ENCODE results near the gene PTH2. TPM values are rescaled to one million over a fixed set of nuclear protein-coding genes. Genes with fewer than 3 reads are reported as not detected.
"Not testable (repeated sequence)": the region's sequence is repeated elsewhere in the genome, so short reads cannot be mapped to it uniquely, and the experiment has no call there.

PTH2 gene
- total and polyA plus RNA-seq, 2 of the 8 experiments (the other 6 are each of a cell fraction or from before 2014, with no cell fraction given) = not detected

- Histone ChIP-seq H3K79me2 (ENCODE audit: control insufficient read depth in 1 of 2, insufficient read depth in 2 of 2, low read length in 2 of 2) (no peaks in the 10 kb centered on the region), H2AFZ (ENCODE audit: low read length) (no peak overlapping the region), H3K23me2 (ENCODE audit: low read depth, low read length) (no peaks in the 10 kb centered on the region), H2BK5ac (ENCODE audit: low read depth, low read length) (no peak overlapping the region), H3K9ac (replicated peaks in 1 of 4; ENCODE audit: extremely low read depth in 1 of 4, low read depth in 3 of 4, low read length in 3 of 4) (no peak overlapping the region), H2BK120ac (replicated peaks; ENCODE audit: low read depth, low read length) (no peak overlapping the region), H2BK20ac (ENCODE audit: low read length) (no peak overlapping the region), H3K27ac (ENCODE audit: low read depth, low read length) (no peak overlapping the region), H3K79me1 (ENCODE audit: low read depth, low read length) (no peaks in the 10 kb centered on the region; the same call in 1 of the 2 replicates), H3K36me3 (ENCODE audit: control insufficient read depth in 2 of 4, insufficient read depth in 4 of 4, low read length in 3 of 4) (peaks cover 0 to 12% (median 6%) of the 10 kb centered on the region in 4 experiments; a peak in 4 of 8 replicates), H4K5ac (ENCODE audit: insufficient read length, low read depth, low read length) (no peak overlapping the region), H3K56ac (replicated peaks; ENCODE audit: insufficient read length, low read depth, low read length) (no peak overlapping the region), H3K4me2 (ENCODE audit: insufficient read depth in 1 of 2, low read depth in 2 of 2, low read length in 2 of 2) (no peak overlapping the region), H2BK12ac (ENCODE audit: low read depth, low read length) (0 out of 2 replicates have a peak overlapping the region, but pooled peaks have one; percentile 27), H4K20me1 (replicated peaks in 1 of 2; ENCODE audit: control insufficient read depth in 1 of 2, insufficient read depth in 2 of 2, low read length in 2 of 2) (no peaks in the 10 kb centered on the region), H3K4me1 (replicated peaks in 1 of 4; ENCODE audit: control insufficient read depth in 3 of 4, insufficient read depth in 4 of 4, low read length in 3 of 4) (no peaks in the 10 kb centered on the region), H3K27me3 (replicated peaks in 1 of 4; ENCODE audit: control insufficient read depth in 3 of 4, extremely low read depth in 1 of 4, insufficient read depth in 3 of 4, low read length in 3 of 4) (no peaks in the 10 kb centered on the region), H3K14ac (ENCODE audit: insufficient read length) (no peak overlapping the region), H3K4ac (replicated peaks; ENCODE audit: insufficient read length, low read depth, low read length) (no peak overlapping the region), H4K8ac (ENCODE audit: extremely low read depth, insufficient read depth, low read length) (no peak overlapping the region), H2AK5ac (ENCODE audit: low read depth, low read length) (no peak overlapping the region), H4K91ac (replicated peaks; ENCODE audit: insufficient read length, low read length) (no peak overlapping the region), H2BK15ac (ENCODE audit: low read length) (no peak overlapping the region), H3K23ac (ENCODE audit: insufficient read length) (no peak overlapping the region), H3K4me3 (ENCODE audit: extremely low read depth in 1 of 4, insufficient read depth in 2 of 4, low read depth in 3 of 4, low read length in 4 of 4) (no peak overlapping the region), H3K9me3 (ENCODE audit: insufficient read depth in 2 of 2, low read depth in 1 of 2, low read length in 1 of 2) (no peaks in the 10 kb centered on the region), H3K18ac (ENCODE audit: extremely low read depth, low read length) (no peak overlapping the region)
- 92% methylated on average over 33 of the region's 37 CpGs; no CpG with 5 or more reads in 1 of the 2 experiments for WGBS, 2 experiments (ENCODE audit: extremely low coverage in 1 of 2, insufficient coverage in 1 of 2, insufficient read length in 1 of 2, insufficient replicate concordance in 2 of 2, low coverage in 1 of 2, low lambda C conversion rate in 2 of 2, missing lambda C conversion rate in 1 of 2)
- TF ChIP-seq CBX5 (IDR thresholded peaks at IDR 0.05; ENCODE audit: low read depth, low read length) (no peak), CEBPB (IDR thresholded peaks at IDR 0.05; ENCODE audit: low read depth, low read length) (no peak)
- DNase-seq (ENCODE audit: low read depth in 1 of 2, low spot score in 2 of 2) = no peak
- no peak for FAIRE-seq
- CTCF ChIA-PET (ENCODE audit: partially characterized antibody) = interaction anchor here (4.8 kb wide), 1 partner anchor 11 kb away, joined by 28 read pairs; the partner anchor contains the start of gene FLT3LG
- POLR2A ChIA-PET (ENCODE audit: partially characterized antibody) = no interaction called here
Measured at GRCh38 chr19:49461656-49462055, 38.4 kb upstream of the PTH2 start.

DNA sequence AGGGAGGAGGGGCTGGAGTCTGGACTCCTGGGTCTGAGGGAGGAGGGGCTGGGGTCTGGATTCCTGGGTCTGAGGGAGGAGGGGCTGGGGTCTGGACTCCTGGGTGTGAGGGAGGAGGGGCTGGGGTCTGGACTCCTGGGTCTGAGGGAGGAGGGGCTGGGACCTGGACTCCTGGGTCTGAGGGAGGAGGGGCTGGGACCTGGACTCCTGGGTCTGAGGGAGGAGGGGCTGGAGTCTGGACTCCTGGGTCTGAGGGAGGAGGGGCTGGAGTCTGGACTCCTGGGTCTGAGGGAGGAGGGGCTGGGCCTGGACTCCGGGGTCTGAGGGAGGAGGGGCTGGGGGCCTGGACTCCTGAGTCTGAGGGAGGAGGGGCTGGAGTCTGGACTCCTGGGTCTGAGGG, 37.9 kb upstream of the PTH2 start:
- POLR2A ChIA-PET (ENCODE audit: partially characterized antibody); H3K56ac ChIP-seq (replicated peaks; ENCODE audit: insufficient read length, low read depth, low read length): not testable (repeated sequence)
- no CpG with 5 or more reads among the region's 1 CpG for WGBS, 2 experiments (ENCODE audit: extremely low coverage in 1 of 2, insufficient coverage in 1 of 2, insufficient read length in 1 of 2, insufficient replicate concordance in 2 of 2, low coverage in 1 of 2, low lambda C conversion rate in 2 of 2, missing lambda C conversion rate in 1 of 2)

More for the DNA sequence above, 37.9 kb upstream of the PTH2 start:
- not testable (repeated sequence) for H3K4me3 ChIP-seq (ENCODE audit: extremely low read depth in 1 of 4, insufficient read depth in 2 of 4, low read depth in 3 of 4, low read length in 4 of 4); H2BK20ac ChIP-seq (ENCODE audit: low read length); H3K27ac ChIP-seq (ENCODE audit: low read depth, low read length); DNase-seq (ENCODE audit: low read depth in 1 of 2, low spot score in 2 of 2); H3K4me1 ChIP-seq (replicated peaks in 1 of 4; ENCODE audit: control insufficient read depth in 3 of 4, insufficient read depth in 4 of 4, low read length in 3 of 4); H4K5ac ChIP-seq (ENCODE audit: insufficient read length, low read depth, low read length); H4K8ac ChIP-seq (ENCODE audit: extremely low read depth, insufficient read depth, low read length); FAIRE-seq; H3K9ac ChIP-seq (replicated peaks in 1 of 4; ENCODE audit: extremely low read depth in 1 of 4, low read depth in 3 of 4, low read length in 3 of 4); H3K79me1 ChIP-seq (ENCODE audit: low read depth, low read length); H3K9me3 ChIP-seq (ENCODE audit: insufficient read depth in 2 of 2, low read depth in 1 of 2, low read length in 1 of 2); H3K79me2 ChIP-seq (ENCODE audit: control insufficient read depth in 1 of 2, insufficient read depth in 2 of 2, low read length in 2 of 2); H2BK15ac ChIP-seq (ENCODE audit: low read length); H3K4ac ChIP-seq (replicated peaks; ENCODE audit: insufficient read length, low read depth, low read length); H3K4me2 ChIP-seq (ENCODE audit: insufficient read depth in 1 of 2, low read depth in 2 of 2, low read length in 2 of 2); H2BK5ac ChIP-seq (ENCODE audit: low read depth, low read length); H2AFZ ChIP-seq (ENCODE audit: low read length); H3K23ac ChIP-seq (ENCODE audit: insufficient read length); H3K18ac ChIP-seq (ENCODE audit: extremely low read depth, low read length); H4K20me1 ChIP-seq (replicated peaks in 1 of 2; ENCODE audit: control insufficient read depth in 1 of 2, insufficient read depth in 2 of 2, low read length in 2 of 2); H3K27me3 ChIP-seq (replicated peaks in 1 of 4; ENCODE audit: control insufficient read depth in 3 of 4, extremely low read depth in 1 of 4, insufficient read depth in 3 of 4, low read length in 3 of 4); H2BK12ac ChIP-seq (ENCODE audit: low read depth, low read length); H2BK120ac ChIP-seq (replicated peaks; ENCODE audit: low read depth, low read length); H3K14ac ChIP-seq (ENCODE audit: insufficient read length); H4K91ac ChIP-seq (replicated peaks; ENCODE audit: insufficient read length, low read length); H3K23me2 ChIP-seq (ENCODE audit: low read depth, low read length); H2AK5ac ChIP-seq (ENCODE audit: low read depth, low read length)
- peaks cover 0 to 12% (median 4%) of the 10 kb centered on the region in 4 experiments; a peak in 4 of 8 replicates for H3K36me3 ChIP-seq (ENCODE audit: control insufficient read depth in 2 of 4, insufficient read depth in 4 of 4, low read length in 3 of 4)
- CTCF ChIA-PET (ENCODE audit: partially characterized antibody) = interaction anchor here (4.8 kb wide), 1 partner anchor 11 kb away, joined by 28 read pairs; the partner anchor contains the start of gene FLT3LG
